MM.1S (cell line): ENCODE results near the gene NDFIP1.

Source experiments
- DNase-seq: peaks from one replicate; pipeline ENCODE4 v3.0.0-alpha.2; 2015
- H2AFZ ChIP-seq: fragments of 300-600 bp; sonication (generic); 2 replicates; pipeline ENCODE4 v1.6.0; 2016; ENCODE audit warnings: antibody characterized with exemption, low read length
- H3F3A ChIP-seq: fragments of 300-600 bp; sonication (generic); 2 replicates; pipeline ENCODE4 v1.6.1; 2016; ENCODE audit warnings: mild to moderate bottlenecking, antibody characterized with exemption, low read length, moderate library complexity, mixed read lengths; ENCODE audit not compliant: insufficient read depth
- H3K27ac ChIP-seq: fragments of 300-600 bp; sonication (generic); 2 replicates; pipeline ENCODE4 v1.5.1; 2016; ENCODE audit warnings: mild to moderate bottlenecking, low read length
- H3K27me3 ChIP-seq: fragments of 300-600 bp; sonication (generic); replicated peaks from 2 replicates; pipeline ENCODE4 v1.6.0; 2016; ENCODE audit warnings: low read length; ENCODE audit not compliant: insufficient read depth
- H3K36me3 ChIP-seq: fragments of 300-600 bp; sonication (generic); replicated peaks from 2 replicates; pipeline ENCODE4 v1.6.1; 2016; ENCODE audit warnings: mild to moderate bottlenecking, low read length, mixed read lengths; ENCODE audit not compliant: insufficient read depth
- H3K4me1 ChIP-seq: fragments of 300-600 bp; sonication (generic); 2 replicates; pipeline ENCODE4 v1.6.1; 2016; ENCODE audit warnings: low read length, mixed read lengths
- H3K4me2 ChIP-seq: fragments of 300-600 bp; sonication (generic); 2 replicates; pipeline ENCODE4 v1.6.0; 2016; ENCODE audit warnings: low read depth, low read length
- H3K4me3 ChIP-seq: fragments of 300-600 bp; sonication (generic); 2 replicates; pipeline ENCODE4 v1.5.1; 2016; ENCODE audit warnings: low read length, mixed read lengths
- H3K79me2 ChIP-seq: fragments of 300-600 bp; sonication (generic); 2 replicates; pipeline ENCODE4 v1.6.1; 2016; ENCODE audit warnings: mixed run types, low read length, mixed read lengths
- H3K9ac ChIP-seq: fragments of 300-600 bp; sonication (generic); 2 replicates; pipeline ENCODE4 v1.6.1; 2016; ENCODE audit warnings: low read length, mixed read lengths
- H3K9me2 ChIP-seq: fragments of 300-600 bp; sonication (generic); replicated peaks from 2 replicates; pipeline ENCODE4 v1.6.1; 2016; ENCODE audit warnings: mild to moderate bottlenecking, low read length, mixed read lengths; ENCODE audit not compliant: insufficient read depth
- H3K9me3 ChIP-seq: fragments of 300-600 bp; sonication (generic); replicated peaks from 2 replicates; pipeline ENCODE4 v1.6.1; 2016; ENCODE audit warnings: mild to moderate bottlenecking, low read length, mixed read lengths; ENCODE audit not compliant: insufficient read depth
- H4K20me1 ChIP-seq: fragments of 300-600 bp; sonication (generic); 2 replicates; pipeline ENCODE4 v1.6.1; 2016; ENCODE audit warnings: mild to moderate bottlenecking, low read length, moderate library complexity, mixed read lengths; ENCODE audit not compliant: insufficient read depth
- CTCF ChIP-seq: fragments of 300-600 bp; sonication (generic); IDR thresholded peaks from 2 replicates; pipeline ENCODE4 v1.5.1; 2016; ENCODE audit warnings: antibody characterized with exemption, low read length, mixed read lengths
- EZH2 ChIP-seq: fragments of 300-600 bp; sonication (generic); optimal IDR thresholded peaks from 2 replicates; pipeline ENCODE3; 2017; ENCODE audit warnings: low read depth, mild to moderate bottlenecking, antibody characterized with exemption, low read length, mixed read lengths
- EZH2phosphoT487 ChIP-seq: fragments of 300-600 bp; sonication (generic); IDR thresholded peaks from 2 replicates; pipeline ENCODE4 v1.6.1; 2018; ENCODE audit warnings: antibody characterized with exemption, low read length

NDFIP1 gene

GRCh38 chr5:142131394-142131793 is 22.8 kb downstream of the NDFIP1 start:
- Histone ChIP-seq H3K79me2 (peaks cover 57% of the 10 kb centered on the region), H3K9me3 (no peaks in the 10 kb centered on the region), H3K9me2 (no peaks in the 10 kb centered on the region), H4K20me1 (no peaks in the 10 kb centered on the region; the same call in 1 of the 2 replicates), H2AFZ (no peak overlapping the region), H3K4me1 (no peaks in the 10 kb centered on the region), H3K27ac (no peak overlapping the region), H3K9ac (no peak overlapping the region), H3K4me3 (no peak overlapping the region), H3K36me3 (no peaks in the 10 kb centered on the region), H3K27me3 (no peaks in the 10 kb centered on the region), H3F3A (no peaks in the 10 kb centered on the region), H3K4me2 (no peak overlapping the region)
- TF ChIP-seq CTCF, result no peak
- no peak for TF ChIP-seq EZH2phosphoT487
- TF ChIP-seq EZH2, result no peak
- no peak for DNase-seq

GRCh38 chr5:142132916-142133315 is 24.3 kb downstream of the NDFIP1 start:
- Histone ChIP-seq H3K4me1 (no peaks in the 10 kb centered on the region), H4K20me1 (no peaks in the 10 kb centered on the region; the same call in 1 of the 2 replicates), H3K9me2 (no peaks in the 10 kb centered on the region), H3K9ac (no peak overlapping the region), H3K4me3 (no peak overlapping the region), H3K27ac (no peak overlapping the region), H3K4me2 (no peak overlapping the region), H3K79me2 (peaks cover 46% of the 10 kb centered on the region), H3K9me3 (no peaks in the 10 kb centered on the region), H3F3A (no peaks in the 10 kb centered on the region), H2AFZ (no peak overlapping the region), H3K36me3 (no peaks in the 10 kb centered on the region), H3K27me3 (no peaks in the 10 kb centered on the region)
- TF ChIP-seq EZH2phosphoT487 (no peak), EZH2 (no peak), CTCF (no peak)
- DNase-seq, result no peak

- Histone ChIP-seq H3K9me3 (no peaks in the 10 kb centered on the region), H3K9ac (no peak overlapping the region), H3K79me2 (peaks cover 40% of the 10 kb centered on the region), H3K4me3 (no peak overlapping the region), H3K36me3 (no peaks in the 10 kb centered on the region), H2AFZ (no peak overlapping the region), H3K27ac (no peak overlapping the region), H3F3A (no peaks in the 10 kb centered on the region), H3K4me1 (no peaks in the 10 kb centered on the region), H3K4me2 (no peak overlapping the region), H3K9me2 (no peaks in the 10 kb centered on the region), H4K20me1 (no peaks in the 10 kb centered on the region), H3K27me3 (no peaks in the 10 kb centered on the region)
- no peak for TF ChIP-seq EZH2
- no peak for TF ChIP-seq CTCF
- no peak for TF ChIP-seq EZH2phosphoT487
- no peak for DNase-seq
These were observed 25.0 kb downstream of the NDFIP1 start for GRCh38 chr5:142133330-142134206.
